Measurements from ENCODE around the gene ACAA2.

DNA sequence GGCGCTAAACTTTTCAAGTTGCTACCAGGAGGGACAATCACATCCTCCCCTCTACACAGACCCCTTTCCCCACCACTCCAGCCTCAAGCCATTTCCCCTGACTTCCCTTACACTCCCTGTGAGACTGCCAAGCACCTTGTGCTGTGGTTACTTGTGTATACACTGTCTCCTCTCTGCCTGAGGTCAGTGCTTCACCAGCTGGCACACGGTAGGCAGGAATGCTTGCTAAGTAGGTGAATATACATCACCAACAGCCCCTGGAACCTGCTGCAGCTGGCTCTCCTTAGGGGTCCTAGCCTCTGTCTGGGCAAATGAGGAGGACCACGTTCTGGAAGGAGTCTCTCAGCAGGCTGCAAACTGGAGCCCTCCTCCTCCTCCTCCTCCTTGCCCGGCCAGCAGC lies 38.3 kb upstream of the ACAA2 start:
- TF ChIP-seq CTCF (IDR thresholded peaks at IDR 0.05; ENCODE audit: borderline replicate concordance, extremely low read depth, low read length, poor library complexity, severe bottlenecking) (no peak), EZH2 (IDR thresholded peaks at IDR 0.05; ENCODE audit: borderline replicate concordance, low read depth, low read length, severe bottlenecking) (no peak)
